ENCODE results near the gene TREH.

The TREH gene

DNA sequence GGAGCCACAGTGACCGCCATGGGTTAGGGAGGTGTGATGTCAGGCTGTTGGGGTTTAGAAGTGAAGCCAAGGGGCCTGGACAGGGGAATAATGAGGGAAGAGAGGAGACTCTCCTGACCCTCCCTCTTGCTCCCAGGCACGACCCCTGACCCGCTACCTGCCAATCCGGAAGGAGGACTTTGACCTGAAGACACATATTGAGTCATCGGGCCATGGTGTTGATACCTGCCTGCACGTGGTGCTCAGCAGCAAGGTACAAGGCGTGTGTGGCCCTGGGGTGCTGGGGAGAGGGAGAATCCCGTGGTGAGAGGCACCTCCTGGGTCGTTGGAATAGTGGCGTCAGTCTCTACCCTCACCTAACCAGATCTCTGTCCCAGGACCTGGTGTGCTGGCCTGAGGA, 29.5 kb downstream of the TREH start:
- no peak for DNase-seq (ENCODE audit: low read depth, low spot score)

DNA sequence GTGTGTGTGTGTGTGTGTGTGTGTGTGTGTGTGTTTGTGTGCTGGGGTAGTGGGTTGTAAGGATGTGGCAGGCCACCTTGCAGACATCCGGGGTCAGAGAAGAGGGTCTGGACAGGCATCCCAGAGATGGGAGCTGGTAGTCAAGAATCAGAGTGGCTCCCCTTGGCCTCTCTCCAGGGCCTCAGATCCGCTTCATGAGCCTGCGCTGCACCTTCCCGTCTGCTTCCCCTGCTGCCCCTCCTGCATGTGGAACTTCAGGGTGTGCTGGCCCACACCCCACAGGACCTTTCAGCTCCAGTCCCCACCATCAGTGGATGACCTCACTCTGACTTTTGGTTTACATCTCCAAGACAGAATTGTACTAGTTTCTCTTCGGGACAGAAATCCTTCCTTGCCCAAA, 31.2 kb downstream of the TREH start:
- no peak for DNase-seq (ENCODE audit: low read depth, low spot score)

DNA sequence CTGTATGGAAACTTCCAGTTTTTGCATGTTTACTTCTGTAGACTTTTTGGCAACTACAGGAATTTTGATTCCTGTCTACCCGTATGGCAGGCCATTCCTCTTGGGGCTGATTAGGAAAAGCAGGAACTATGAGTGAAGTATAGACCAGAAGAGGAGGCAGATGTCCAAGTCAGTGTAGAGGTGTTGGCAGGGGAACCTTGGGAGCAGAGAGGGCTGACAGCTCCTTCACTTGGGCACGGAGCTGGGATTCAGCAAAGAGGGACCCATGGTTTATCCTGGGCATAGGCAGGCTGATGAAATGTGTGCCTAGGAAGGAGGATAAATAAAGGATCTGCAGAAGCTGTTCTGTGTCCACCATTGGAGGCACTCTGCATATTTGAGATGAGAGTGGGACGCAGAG, 33.1 kb downstream of the TREH start:
- no peak for DNase-seq (ENCODE audit: low read depth, low spot score)

DNA sequence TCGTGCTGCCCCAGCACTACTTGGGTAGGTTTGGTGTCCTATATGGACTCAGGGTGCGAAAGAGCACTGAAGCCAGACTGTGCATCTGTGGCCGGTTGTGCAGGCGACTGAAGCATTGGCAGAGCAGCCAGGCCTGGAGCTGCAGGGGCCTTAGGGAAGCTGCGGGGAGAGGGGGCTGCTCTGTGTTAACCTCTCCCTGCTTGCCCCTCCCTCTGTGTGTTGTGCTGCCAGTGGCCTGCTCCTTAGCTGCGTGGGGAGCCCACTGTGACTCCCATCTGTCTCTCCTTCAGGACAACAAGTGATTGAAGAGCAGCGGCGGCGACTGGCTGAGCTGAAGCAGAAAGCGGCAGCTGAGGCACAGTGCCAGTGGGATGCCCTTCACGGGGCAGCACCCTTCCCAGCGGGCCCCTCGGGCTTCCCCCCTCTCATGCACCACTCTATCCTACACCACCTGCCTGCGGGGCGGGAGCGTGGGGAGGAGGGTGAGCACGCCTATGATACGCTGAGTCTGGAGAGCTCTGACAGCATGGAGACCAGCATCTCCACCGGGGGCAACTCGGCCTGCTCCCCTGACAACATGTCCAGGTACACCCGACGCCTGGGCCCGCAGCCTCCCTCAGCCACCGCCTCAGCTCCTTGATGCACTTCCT, 34.3 kb downstream of the TREH start:
- DNase-seq (ENCODE audit: low read depth, low spot score): no peak

DNA sequence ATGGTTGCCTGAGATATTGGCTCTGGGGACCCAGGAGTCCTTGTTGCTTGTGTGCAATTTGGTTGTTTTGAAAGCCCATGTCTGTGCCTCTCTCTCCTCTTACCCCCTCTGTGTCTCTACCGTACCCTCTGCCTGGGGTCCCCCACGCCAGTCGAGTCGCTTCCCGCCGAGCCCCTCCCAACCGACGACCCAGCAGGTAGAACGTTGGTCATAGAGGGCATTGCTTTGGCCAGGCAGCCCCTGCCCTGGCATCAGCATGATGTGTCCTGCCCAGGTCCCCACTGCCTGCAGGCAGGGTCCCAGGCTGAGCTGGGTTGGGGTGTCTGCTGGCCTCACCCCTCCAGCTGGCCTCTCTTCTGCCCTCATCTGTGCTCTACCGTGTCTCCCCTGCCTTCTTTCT, 35.0 kb downstream of the TREH start:
- no peak for DNase-seq (ENCODE audit: low read depth, low spot score)

DNA sequence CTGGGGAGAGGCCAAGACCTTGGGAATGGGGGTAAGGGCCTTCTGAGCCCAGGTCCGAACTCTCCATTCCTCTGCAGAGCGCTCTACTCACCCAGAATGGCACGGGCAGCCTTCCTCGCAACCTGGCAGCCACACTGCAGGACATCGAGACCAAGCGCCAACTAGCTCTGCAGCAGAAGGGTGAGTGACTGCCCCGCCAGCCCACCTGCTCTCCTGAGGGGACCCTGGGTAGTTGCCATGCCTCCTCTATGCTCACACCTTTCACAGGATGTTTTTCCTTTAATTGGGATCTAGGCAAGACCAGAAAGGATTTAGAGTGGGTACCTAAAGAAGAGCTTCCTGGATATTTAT, 35.5 kb downstream of the TREH start:
- DNase-seq (ENCODE audit: low read depth, low spot score): no peak

DNA sequence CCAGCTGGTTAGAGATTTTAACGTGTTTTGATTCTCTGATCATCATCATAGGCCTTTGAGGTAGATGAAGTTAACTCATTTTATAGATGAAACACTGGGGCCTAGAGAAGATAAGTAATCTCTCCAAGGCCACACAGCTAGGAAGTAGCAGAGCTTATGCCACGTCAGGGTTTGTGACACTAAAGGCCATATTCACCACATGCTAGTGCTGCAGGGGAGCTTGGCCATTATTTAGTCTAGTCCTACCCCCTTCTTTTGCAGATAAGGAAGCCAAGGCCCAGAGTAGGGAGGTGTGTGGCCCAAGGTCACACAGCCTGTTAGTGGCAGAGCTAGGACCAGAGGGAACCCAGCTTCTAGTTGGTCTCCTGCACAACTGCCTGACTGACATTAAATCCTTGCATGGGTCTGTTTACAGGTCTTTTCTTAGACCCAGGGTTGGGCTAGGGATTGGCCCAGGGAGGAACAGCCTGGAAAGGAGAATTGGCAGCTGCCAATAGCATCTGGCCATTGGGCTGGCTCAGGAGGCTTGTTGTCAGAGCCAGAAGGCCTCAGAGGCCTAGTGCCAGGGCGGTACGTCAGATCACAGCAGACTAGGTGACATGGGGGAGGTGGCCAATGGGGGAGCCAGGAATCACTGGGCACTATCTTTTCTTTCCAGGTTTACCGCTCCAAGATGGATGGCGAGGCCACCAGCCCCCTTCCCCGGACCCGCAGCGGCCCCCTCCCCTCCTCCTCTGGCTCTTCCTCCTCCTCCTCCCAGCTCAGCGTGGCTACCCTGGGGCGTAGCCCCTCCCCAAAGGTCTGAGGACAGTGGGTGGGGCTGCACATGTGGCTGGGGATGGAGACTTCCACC, 36.1 kb downstream of the TREH start:
- no peak for DNase-seq (ENCODE audit: low read depth, low spot score)

DNA sequence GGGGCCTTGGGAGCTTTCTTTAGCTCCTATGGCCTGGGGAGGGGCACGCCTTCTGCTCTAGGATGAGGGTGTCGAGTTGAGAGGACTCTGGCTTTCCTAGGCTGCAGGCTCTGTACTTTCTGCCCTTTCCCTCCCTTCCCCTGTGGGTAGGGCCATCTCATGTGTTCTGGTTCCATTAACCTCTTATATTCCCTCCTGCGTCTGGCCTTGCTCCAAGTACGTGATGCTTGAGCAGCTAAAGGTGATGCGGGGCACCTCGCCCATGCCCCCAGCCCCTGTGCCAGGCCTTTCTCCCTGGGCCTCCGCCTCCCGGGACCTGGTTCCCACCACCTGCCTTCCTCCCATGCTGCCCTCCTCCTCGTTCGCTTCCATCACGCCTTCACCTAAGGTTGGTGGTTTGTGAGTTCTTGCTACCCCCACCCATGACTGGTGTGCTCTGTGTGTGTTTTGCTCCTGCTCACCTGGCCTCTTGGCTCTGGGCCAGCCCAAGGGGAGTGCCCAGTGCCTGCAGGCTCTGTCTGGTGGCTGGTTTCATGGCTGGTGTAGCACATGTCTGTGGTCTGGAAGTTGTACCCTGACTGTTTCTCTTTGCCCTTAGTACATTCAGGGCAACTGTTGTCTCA, 37.9 kb downstream of the TREH start:
- DNase-seq (ENCODE audit: low read depth, low spot score): no peak

DNA sequence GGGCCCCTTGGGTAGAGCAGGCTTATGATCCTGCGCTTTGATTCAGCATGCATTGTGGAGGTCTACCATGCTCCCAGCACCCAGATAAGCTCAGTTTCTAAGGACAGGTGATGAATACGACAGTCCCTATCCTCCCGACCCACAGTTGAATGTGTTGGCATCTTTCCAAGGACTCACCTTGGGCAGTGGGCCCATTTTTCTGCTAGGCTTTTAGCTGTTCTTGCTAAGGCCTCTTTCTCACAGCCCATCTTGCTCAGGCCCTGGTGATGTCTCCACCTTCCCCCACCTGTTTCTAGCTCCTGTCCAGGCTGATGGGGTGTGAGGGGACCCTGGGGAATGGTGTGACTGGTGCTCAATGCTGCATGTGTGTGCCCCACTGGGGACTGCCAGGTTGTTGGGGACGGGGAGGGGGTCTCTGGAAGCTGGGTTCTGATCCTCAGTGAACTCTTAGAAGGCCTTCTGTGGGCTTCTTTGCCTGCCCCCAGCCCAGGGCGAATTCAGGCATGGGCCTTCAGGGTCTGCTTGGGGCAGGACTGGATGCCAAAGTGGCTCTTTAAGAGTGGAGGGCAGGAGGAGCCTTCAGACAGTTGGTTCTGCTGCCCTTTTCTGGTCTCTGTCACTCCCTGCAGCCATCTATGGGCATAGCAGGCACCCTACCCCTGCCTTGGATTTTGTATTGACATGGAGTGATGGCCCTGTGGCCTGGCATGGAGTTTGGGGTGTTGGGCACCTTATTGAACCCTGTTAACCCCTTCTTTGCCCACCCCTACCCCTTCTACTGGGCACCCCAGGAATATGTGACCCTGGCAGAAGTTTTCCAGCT, 38.9 kb downstream of the TREH start:
- DNase-seq (ENCODE audit: low read depth, low spot score): no peak

DNA sequence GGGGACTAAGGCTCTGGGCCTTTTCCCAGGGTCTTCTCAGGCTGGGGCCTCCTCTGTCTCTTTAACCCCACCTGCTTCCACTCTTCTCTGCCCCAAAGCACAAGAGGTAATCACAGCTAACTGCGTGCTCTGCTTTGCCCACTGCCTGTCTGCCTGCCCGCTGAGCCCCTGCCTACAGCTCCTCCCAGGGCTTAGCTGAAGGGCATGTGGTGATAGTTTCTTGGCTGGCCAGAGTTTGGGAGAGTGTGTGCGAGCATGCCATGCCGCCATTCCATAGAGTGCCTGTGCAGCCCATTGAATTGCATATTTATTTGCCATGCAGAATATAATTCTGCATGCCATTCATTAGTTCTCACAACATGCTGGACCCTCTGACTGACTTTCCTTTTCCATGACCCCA, 39.6 kb downstream of the TREH start:
- no peak for DNase-seq (ENCODE audit: low read depth, low spot score)

DNA sequence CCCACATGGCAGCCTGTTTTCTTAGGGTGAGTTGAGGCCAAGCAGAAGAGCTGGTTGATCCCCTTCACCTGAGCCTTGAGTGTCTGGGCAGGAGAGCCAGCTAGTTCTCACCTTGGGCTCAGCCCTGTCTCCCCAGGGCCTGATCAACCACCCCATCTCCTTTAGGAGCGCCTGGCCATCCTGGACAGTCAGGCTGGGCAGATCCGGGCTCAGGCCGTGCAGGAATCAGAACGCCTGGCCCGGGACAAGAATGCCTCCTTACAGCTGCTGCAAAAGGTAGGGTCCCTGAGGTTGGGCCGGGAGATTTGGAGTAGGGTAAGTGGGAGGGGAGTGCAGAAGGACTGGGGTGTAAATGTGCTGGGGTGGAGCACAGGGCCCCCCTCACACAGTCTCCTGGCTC, 40.7 kb downstream of the TREH start:
- DNase-seq (ENCODE audit: low read depth, low spot score): no peak

DNA sequence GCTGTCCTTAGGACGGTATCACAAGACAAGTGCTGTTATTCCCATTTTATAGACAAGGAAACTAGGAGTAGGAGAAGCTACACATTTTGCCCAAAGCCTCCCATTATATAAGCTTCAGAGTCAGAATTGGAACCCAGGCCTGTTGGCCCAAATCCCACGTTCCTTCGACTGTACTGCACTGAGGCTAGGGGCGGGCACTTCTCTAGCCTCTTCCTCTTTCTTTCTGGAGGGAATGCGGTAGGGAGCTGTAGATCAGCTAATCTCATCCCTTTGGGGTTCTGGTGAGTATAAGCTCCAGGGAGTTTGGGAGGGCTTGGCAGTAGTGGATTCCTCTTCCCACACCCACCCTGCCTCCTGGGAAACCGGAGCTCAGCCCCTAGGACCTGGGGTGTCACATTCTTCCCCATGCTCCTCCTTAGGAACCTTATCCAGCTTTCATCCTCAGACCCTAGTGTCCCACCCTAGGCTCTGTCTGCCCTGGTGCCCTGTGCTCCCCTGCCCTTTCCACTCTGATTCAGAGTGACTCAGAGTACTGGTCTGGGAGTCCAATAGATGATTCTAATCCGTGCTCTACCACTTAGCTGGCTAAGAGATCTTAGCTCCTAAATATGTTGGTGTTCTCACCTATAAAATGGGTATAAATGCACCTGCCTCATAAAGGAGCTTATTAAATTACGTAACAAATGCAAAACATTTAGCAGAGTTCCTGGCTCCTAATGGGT, 42.7 kb downstream of the TREH start:
- DNase-seq (ENCODE audit: low read depth, low spot score): no peak

DNA sequence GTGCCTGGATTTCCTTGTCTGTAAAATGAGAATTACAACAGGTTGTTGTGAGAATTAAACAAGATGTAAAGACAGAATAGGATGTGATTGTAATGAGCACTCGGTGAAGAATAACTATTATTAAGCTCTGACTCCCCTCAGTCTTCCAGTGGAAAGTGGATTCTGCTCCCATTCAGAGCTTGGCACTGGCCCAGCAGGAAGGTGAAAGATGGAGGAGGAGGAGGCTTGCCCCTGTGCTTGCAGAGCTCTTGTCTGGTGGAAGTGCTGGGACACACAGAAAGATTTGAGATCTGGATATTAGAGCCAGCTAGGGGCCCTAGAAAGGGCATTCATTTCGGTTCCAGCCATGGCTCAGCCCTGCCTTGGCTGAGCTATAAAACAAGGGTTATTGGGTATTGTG, 43.8 kb downstream of the TREH start:
- no peak for DNase-seq (ENCODE audit: low read depth, low spot score)

DNA sequence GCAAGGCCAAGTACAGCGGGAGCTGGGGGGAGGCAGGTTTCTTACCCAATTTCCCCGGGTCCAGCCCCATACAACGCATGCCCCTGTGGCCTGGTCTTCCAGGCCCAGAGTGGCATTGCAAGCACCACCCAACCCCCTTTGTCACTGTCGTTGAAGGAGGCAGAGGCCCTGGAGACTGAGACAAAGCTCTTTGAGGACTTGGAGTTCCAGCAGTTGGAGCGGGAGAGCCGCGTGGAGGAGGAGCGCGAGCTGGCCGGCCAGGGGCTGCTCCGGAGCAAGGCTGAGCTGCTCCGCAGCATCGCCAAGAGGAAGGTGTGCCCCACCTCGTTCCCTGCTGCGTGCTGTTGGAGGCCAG, 44.2 kb downstream of the TREH start:
- no peak for DNase-seq (ENCODE audit: low read depth, low spot score)

DNA sequence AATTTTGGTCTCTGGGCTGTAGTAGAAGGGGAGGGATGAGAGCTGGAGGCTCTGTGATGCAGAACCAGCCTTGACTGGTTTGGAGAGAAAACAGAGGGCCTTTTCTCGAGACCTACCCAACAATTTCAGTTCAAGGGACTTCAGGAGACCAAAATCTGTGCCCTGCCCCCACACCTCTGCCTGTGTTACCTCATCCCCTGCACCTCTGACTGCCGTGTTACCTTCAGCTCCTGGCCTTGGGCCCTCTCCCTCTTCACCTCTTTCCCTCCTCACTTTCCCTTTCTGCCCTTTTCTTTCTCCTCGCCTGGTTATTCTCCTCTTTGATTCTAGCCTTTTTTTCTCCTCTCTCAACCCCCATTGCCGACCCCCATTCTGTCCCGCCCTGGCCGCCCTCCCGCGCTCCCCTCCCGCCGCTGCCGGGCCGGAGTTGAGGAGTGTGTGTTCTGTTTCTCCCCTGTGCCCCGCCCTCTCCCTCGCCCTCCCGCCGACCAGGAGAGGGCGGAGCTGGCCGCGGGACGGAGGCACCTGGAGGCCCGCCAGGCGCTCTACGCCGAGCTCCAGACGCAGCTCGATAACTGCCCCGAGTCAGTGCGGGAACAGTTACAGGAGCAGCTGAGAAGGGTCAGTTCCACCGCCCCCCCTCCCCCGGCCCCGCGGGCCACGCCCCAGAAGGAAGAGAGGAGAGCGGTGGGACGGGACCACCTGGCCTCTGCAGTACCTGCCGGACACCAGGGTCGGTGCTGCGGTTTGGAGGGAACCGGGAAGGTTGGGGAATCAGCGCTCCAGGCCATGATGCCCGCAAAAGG, 44.8 kb downstream of the TREH start:
- DNase-seq (ENCODE audit: low read depth, low spot score): no peak

DNA sequence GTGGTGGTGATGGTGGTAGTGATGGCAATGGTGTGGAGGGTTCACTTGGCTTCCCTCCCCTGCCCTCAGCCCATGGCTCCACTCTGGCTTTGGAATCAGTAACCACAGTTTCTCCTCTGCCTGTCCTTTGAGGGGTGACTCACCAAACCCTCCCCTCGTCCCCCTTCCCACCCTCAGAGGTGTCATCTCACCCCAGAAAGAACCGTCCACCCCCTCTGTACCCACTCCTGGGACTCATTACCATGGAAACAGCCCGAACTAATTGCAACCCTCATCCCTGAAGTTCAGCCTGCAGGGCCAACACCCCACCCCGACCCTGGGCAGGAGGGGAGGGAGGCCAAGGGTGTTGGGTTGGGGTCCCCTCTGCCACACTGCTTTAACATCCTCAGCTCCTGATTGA, 45.5 kb downstream of the TREH start:
- DNase-seq (ENCODE audit: low read depth, low spot score): no peak

DNA sequence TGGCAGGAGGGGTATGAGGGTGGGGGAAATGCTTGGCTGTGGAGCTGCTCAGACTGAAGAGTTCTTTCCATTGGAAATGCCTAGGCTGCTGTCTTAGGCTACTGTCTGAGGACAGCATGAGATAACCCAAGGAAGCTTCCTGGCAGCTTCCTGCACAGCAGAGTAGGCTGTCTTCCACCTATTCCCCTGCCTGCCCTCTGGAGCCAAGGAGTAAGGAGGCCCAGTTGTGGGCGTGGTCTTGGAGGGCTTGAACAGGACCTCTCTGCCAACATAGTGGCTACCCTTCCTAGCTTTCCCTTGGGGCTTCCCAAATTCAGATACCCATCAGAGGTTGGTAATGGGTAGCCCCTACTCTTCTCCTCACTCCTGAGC, 46.1 kb downstream of the TREH start:
- DNase-seq (ENCODE audit: low read depth, low spot score): no peak

DNA sequence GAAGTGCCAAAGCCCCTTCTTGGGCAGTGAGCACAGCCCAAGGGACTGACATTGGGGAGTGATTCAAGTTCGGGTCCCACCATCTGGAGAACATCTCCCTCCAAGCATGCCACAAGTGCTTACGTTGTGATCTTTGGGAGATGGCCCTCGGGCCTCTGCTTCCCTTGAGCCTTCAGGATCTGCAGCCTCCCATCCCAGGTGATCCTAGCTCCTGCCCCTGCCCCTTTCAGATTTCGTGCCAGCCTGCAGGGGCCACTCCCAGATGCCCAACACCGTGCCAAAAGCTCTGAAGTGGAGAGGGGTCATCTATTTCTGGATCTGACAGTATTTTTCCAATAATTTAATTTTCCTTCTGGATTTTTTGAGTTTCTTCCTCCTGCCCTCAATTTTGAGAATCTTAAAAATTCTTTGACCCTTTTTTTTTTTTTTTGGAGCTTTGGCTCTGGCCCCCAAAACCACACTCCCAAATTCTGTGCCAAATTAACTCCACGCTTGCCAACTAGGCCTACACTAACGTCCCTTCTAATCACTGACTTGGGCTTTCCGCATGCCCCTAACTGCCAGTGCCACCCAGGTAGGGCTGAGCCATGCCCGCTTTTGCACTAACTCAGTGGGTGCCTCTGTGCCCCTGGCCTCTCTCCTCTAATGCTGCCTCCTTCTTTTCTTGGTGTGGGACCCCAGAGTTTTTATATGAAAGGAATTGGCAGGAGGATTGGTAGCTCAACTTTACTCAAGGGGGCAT, 46.7 kb downstream of the TREH start:
- DNase-seq (ENCODE audit: low read depth, low spot score): no peak

DNA sequence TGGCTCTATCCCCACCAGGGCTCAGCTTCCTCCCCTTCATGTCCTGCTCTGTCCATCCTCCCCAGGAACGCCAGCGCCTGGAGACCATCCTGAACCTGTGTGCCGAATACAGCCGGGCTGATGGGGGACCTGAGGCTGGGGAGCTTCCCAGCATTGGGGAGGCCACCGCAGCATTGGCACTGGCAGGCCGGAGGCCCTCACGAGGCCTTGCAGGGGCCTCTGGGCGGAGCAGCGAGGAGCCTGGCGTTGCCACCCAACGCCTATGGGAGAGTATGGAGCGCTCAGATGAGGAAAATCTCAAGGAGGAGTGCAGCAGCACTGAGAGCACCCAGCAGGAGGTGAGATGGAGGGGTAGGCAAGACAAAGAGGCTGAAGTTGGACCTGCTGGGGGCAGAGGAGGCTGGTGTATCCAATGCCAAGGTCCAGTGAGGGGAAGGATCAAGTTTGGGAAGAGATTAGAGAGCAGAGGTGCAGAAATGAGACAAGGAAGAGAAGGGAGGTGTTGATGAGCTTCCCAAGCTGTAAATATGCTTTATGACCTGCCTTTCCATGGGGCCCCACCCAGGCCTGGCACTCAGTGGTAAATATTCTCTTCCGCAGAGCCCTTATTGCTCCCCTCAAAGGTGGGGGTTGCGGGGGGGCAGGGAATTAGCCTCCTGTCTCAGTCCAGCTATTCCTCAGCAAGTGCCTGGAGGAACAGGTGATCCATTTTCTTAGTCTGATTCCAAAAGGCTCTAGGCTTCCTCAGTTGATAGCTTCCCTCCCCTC, 48.1 kb downstream of the TREH start:
- no peak for DNase-seq (ENCODE audit: low read depth, low spot score)

All from activated CD4-positive, CD25-positive, alpha-beta regulatory T cell treated with anti-CD3 and anti-CD28 coated beads, Interleukin-2, amount 50 U/mL, for 16 hours (primary cell).